Large intestine (tissue), 3 donors: ENCODE data around the gene NTMT2. TPM values are rescaled to one million over a fixed set of nuclear protein-coding genes. Genes with fewer than 3 reads are reported as not detected.

ENCODE experiments used
- DNase-seq, 2 donors: peaks; one replicate each; pipeline versions ENCODE4 v3.0.0 to v3.0.0-alpha.2; 2013
- H3K27ac ChIP-seq: one replicate; pipeline ENCODE4 v1.5.1; 2013; ENCODE audit warnings: low read length
- H3K27me3 ChIP-seq: 2 replicates; pipeline ENCODE4 v1.6.1; 2013; ENCODE audit warnings: low read length; ENCODE audit not compliant: control insufficient read depth, insufficient read depth
- H3K36me3 ChIP-seq: 2 replicates; pipeline ENCODE4 v1.6.1; 2013; ENCODE audit warnings: low read length; ENCODE audit not compliant: control insufficient read depth, insufficient read depth
- H3K4me1 ChIP-seq: one replicate; pipeline ENCODE4 v1.6.1; 2013; ENCODE audit warnings: low read length; ENCODE audit not compliant: control insufficient read depth, insufficient read depth
- H3K4me3 ChIP-seq: one replicate; pipeline ENCODE4 v1.5.1; 2013; ENCODE audit warnings: low read length
- H3K9me3 ChIP-seq: one replicate; pipeline ENCODE4 v1.6.1; 2013; ENCODE audit warnings: mild to moderate bottlenecking, low read depth, low read length, moderate library complexity; ENCODE audit not compliant: control insufficient read depth
- WGBS: methylation state at CpG from one replicate; pipeline ENCODE4 v1.1.5; 2013; ENCODE audit warnings: low lambda C conversion rate; ENCODE audit not compliant: insufficient coverage; 5-methylcytosine and 5-hydroxymethylcytosine counted together
- polyA plus RNA-seq: library from polyadenylated mRNA; unstranded; fragments of 120-200 nt; gene quantifications from one replicate; pipeline ENCODE4 v1.2.1, GENCODE V29; 2013

Gene NTMT2
- polyA plus RNA-seq, 1 donor, result not detected

- 90% methylated on average over 2 of the region's 3 CpGs for WGBS
- Histone ChIP-seq H3K27me3 (no peaks in the 10 kb centered on the region), H3K27ac (no peak overlapping the region), H3K4me1 (no peaks in the 10 kb centered on the region), H3K4me3 (no peak overlapping the region), H3K36me3 (no peaks in the 10 kb centered on the region), H3K9me3 (no peaks in the 10 kb centered on the region)
- no peak for DNase-seq
These were observed 31.0 kb downstream of the NTMT2 start for GRCh38 chr1:170176772-170177171.

GRCh38 chr1:170182442-170182841, 36.7 kb downstream of the NTMT2 start:
- no peak overlapping the region for H3K27ac ChIP-seq
- H3K27me3 ChIP-seq, result no peaks in the 10 kb centered on the region
- no peaks in the 10 kb centered on the region for H3K4me1 ChIP-seq
- 80% methylated on average over 1 of the region's 2 CpGs for WGBS
- H3K36me3 ChIP-seq, result no peaks in the 10 kb centered on the region
- H3K9me3 ChIP-seq, result no peaks in the 10 kb centered on the region
- H3K4me3 ChIP-seq, result no peak overlapping the region
- DNase-seq, result no peak

- DNase-seq, result no peak
- H3K36me3 ChIP-seq, result no peaks in the 10 kb centered on the region
- H3K27ac ChIP-seq, result no peak overlapping the region
- H3K9me3 ChIP-seq, result no peaks in the 10 kb centered on the region
- no peak overlapping the region for H3K4me3 ChIP-seq
- H3K27me3 ChIP-seq, result no peaks in the 10 kb centered on the region
- no peaks in the 10 kb centered on the region for H3K4me1 ChIP-seq
These were observed 46.8 kb downstream of the NTMT2 start for GRCh38 chr1:170192546-170192945.

- H3K4me1 ChIP-seq, result no peaks in the 10 kb centered on the region
- no peak for DNase-seq
- H3K4me3 ChIP-seq, result no peak overlapping the region
- H3K36me3 ChIP-seq, result no peaks in the 10 kb centered on the region
- H3K27me3 ChIP-seq, result no peaks in the 10 kb centered on the region
- no peaks in the 10 kb centered on the region for H3K9me3 ChIP-seq
- no peak overlapping the region for H3K27ac ChIP-seq
- WGBS, result no CpG with 5 or more reads among the region's 1 CpG
These were observed 48.7 kb downstream of the NTMT2 start for GRCh38 chr1:170194451-170194850.

GRCh38 chr1:170196490-170197236, 50.9 kb downstream of the NTMT2 start:
- 83% methylated on average over 1 of the region's 2 CpGs for WGBS
- DNase-seq, result no peak
- H3K36me3 ChIP-seq, result no peaks in the 10 kb centered on the region
- no peak overlapping the region for H3K4me3 ChIP-seq
- no peaks in the 10 kb centered on the region for H3K4me1 ChIP-seq
- no peak overlapping the region for H3K27ac ChIP-seq
- H3K9me3 ChIP-seq, result no peaks in the 10 kb centered on the region
- H3K27me3 ChIP-seq, result no peaks in the 10 kb centered on the region

GRCh38 chr1:170198090-170198489, 52.3 kb downstream of the NTMT2 start:
- no peak for DNase-seq
- Histone ChIP-seq H3K27ac (no peak overlapping the region), H3K4me3 (no peak overlapping the region), H3K36me3 (no peaks in the 10 kb centered on the region), H3K9me3 (no peaks in the 10 kb centered on the region), H3K4me1 (no peaks in the 10 kb centered on the region), H3K27me3 (no peaks in the 10 kb centered on the region)
- WGBS, result no CpG with 5 or more reads among the region's 1 CpG

GRCh38 chr1:170198584-170198983, 52.8 kb downstream of the NTMT2 start:
- no peak for DNase-seq
- Histone ChIP-seq H3K9me3 (no peaks in the 10 kb centered on the region), H3K4me3 (no peak overlapping the region), H3K4me1 (no peaks in the 10 kb centered on the region), H3K27ac (no peak overlapping the region), H3K36me3 (no peaks in the 10 kb centered on the region), H3K27me3 (no peaks in the 10 kb centered on the region)

- no peak for DNase-seq
- no peaks in the 10 kb centered on the region for H3K27me3 ChIP-seq
- H3K4me3 ChIP-seq, result no peak overlapping the region
- H3K9me3 ChIP-seq, result no peaks in the 10 kb centered on the region
- H3K4me1 ChIP-seq, result no peaks in the 10 kb centered on the region
- H3K36me3 ChIP-seq, result no peaks in the 10 kb centered on the region
- no peak overlapping the region for H3K27ac ChIP-seq
These were observed 54.4 kb downstream of the NTMT2 start for GRCh38 chr1:170200161-170200560.

GRCh38 chr1:170200621-170201397, 55.0 kb downstream of the NTMT2 start:
- H3K27me3 ChIP-seq, result no peaks in the 10 kb centered on the region
- no peak for DNase-seq
- H3K9me3 ChIP-seq, result no peaks in the 10 kb centered on the region
- no peak overlapping the region for H3K4me3 ChIP-seq
- no peaks in the 10 kb centered on the region for H3K4me1 ChIP-seq
- H3K27ac ChIP-seq, result no peak overlapping the region
- no peaks in the 10 kb centered on the region for H3K36me3 ChIP-seq
- WGBS, result no CpG with 5 or more reads among the region's 4 CpGs

GRCh38 chr1:170203693-170204092, 57.9 kb downstream of the NTMT2 start:
- no peak overlapping the region for H3K4me3 ChIP-seq
- no peaks in the 10 kb centered on the region for H3K27me3 ChIP-seq
- H3K9me3 ChIP-seq, result no peaks in the 10 kb centered on the region
- no peak for DNase-seq
- H3K4me1 ChIP-seq, result no peaks in the 10 kb centered on the region
- no peaks in the 10 kb centered on the region for H3K36me3 ChIP-seq
- H3K27ac ChIP-seq, result no peak overlapping the region

- 88% methylated on average over 2 of the region's 3 CpGs for WGBS
- no peak overlapping the region for H3K27ac ChIP-seq
- no peaks in the 10 kb centered on the region for H3K27me3 ChIP-seq
- H3K9me3 ChIP-seq, result no peaks in the 10 kb centered on the region
- no peaks in the 10 kb centered on the region for H3K4me1 ChIP-seq
- H3K4me3 ChIP-seq, result no peak overlapping the region
- H3K36me3 ChIP-seq, result no peaks in the 10 kb centered on the region
- DNase-seq, result no peak
These were observed 58.4 kb downstream of the NTMT2 start for GRCh38 chr1:170204121-170204520.
